KOPT-K1 (cell line): ENCODE data around the gene EPB41L2.

ENCODE experiments used
- H3K27ac ChIP-seq: fragments of 200-600 bp; sonication (generic); 2 replicates; pipeline ENCODE4 v1.5.1; 2016; ENCODE audit warnings: antibody characterized with exemption, mild to moderate bottlenecking, low read depth, low read length; ENCODE audit not compliant: poor library complexity, severe bottlenecking
- H3K36me3 ChIP-seq: fragments of 200-600 bp; sonication (generic); 2 replicates; pipeline ENCODE4 v1.5.1; 2017; ENCODE audit warnings: antibody characterized with exemption, mild to moderate bottlenecking, low read length, moderate library complexity; ENCODE audit not compliant: insufficient read depth
- H3K9me3 ChIP-seq: fragments of 200-600 bp; sonication (generic); 2 replicates; pipeline ENCODE4 v1.5.1; 2017; ENCODE audit warnings: antibody characterized with exemption, low read length, mild to moderate bottlenecking; ENCODE audit not compliant: insufficient read depth, poor library complexity, severe bottlenecking

Gene EPB41L2

DNA sequence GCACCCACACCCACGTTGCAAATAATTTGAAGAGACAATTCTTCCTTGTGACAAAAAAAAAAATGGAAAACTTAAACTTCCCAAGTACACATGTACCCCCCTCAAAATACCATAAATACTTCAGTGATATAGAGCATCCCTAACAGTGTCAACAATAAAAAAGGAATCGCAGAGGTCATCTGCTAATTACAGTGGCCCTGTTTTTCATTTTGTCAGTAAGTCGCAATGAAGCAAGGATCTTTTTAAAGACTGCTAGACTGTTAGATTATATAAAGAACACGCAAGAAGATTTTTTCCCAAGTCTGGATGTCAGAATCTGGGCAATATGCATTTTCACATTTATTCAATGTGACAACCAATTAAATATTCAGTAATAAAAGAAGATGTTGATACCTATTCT lies 93.9 kb downstream of the EPB41L2 start:
- Histone ChIP-seq H3K36me3 (no peaks in the 10 kb centered on the region), H3K27ac (no peak overlapping the region), H3K9me3 (peaks cover 4% of the 10 kb centered on the region)

DNA sequence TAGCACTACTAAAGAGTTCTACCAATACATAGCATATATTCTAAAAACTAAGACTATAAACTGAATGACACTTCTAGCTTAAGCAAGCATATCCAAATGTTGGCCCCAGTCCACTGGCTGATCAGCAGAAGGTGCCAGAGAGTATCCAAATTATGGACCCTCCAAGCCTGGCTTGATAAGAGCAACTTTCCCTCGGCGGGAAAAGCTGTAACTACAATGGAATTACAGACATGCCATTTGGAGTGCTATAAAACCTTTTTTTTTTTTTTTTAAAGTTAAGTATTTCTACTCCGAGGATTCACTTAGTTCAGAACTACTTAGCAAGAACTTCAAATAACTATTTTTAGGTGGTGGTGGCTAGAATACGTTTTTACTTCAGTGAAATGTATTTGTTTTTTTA lies 94.6 kb downstream of the EPB41L2 start:
- no peaks in the 10 kb centered on the region for H3K9me3 ChIP-seq
- H3K36me3 ChIP-seq: no peaks in the 10 kb centered on the region
- H3K27ac ChIP-seq: no peak overlapping the region

DNA sequence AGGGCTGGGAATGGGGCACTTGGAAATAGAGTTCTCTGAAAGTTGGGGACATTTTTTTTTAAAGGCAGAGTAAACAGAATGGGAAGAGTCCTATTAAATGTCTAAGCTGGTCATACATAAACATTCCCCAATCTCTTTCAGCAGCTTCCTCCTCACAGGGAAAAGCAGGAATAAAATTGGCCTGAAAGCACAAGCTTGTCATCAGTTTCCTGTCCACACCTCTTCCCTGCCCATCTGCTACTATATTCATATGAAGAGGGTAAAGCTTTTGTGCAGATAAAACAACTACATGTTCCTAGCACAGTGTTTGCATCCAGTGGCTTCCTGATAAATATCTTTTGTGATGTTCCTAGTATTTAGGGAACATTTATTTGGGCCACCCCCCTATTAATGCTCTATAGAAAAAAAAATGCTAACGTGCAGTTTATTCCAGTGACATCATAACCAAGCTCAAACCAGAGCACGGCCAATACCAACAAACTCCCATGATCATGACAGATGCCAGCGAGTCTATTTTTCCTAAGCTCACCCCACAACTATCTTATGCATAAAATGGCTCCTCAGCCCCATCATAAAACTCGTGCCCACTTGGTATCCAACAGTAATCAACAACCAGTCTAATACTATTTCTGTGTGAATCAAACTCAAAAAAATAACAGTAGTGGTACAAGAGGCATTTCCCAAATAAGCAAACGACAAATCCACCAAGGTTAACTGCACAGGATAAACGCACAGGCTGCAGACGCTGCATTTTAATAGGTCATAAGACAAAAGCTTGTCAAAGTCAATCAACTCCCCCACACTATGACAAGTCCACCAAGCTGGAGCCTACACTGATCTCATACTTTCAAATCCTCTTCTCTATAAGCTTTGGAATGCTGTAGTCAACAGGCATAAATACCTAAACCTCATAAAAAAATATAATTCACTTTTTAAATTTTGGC lies 95.3 kb downstream of the EPB41L2 start:
- Histone ChIP-seq H3K9me3 (no peaks in the 10 kb centered on the region), H3K36me3 (no peaks in the 10 kb centered on the region), H3K27ac (no peak overlapping the region)

GRCh38 chr6:130966344-130966980 lies 96.6 kb downstream of the EPB41L2 start:
- H3K27ac ChIP-seq: no peak overlapping the region
- H3K9me3 ChIP-seq: no peaks in the 10 kb centered on the region
- H3K36me3 ChIP-seq: no peaks in the 10 kb centered on the region

DNA sequence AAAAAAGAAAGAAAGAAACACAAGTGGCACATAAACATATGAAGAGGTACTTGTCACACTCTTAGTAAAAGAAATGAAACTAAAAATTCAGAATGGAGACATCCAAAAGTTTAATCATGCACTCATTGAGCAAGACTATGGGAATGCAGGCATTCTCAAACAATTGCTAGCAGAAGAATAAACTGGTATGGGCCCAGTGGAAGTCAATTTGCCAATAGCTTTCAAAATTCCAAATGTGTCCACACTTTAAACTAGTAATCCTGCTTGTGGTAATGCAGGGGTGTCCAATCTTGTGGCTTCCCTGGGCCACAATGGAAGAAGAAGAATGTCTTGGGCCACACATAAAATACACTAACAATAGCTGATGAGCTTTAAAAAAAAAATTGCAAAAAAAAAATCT lies 97.4 kb downstream of the EPB41L2 start:
- Histone ChIP-seq H3K36me3 (no peaks in the 10 kb centered on the region), H3K27ac (no peak overlapping the region)

DNA sequence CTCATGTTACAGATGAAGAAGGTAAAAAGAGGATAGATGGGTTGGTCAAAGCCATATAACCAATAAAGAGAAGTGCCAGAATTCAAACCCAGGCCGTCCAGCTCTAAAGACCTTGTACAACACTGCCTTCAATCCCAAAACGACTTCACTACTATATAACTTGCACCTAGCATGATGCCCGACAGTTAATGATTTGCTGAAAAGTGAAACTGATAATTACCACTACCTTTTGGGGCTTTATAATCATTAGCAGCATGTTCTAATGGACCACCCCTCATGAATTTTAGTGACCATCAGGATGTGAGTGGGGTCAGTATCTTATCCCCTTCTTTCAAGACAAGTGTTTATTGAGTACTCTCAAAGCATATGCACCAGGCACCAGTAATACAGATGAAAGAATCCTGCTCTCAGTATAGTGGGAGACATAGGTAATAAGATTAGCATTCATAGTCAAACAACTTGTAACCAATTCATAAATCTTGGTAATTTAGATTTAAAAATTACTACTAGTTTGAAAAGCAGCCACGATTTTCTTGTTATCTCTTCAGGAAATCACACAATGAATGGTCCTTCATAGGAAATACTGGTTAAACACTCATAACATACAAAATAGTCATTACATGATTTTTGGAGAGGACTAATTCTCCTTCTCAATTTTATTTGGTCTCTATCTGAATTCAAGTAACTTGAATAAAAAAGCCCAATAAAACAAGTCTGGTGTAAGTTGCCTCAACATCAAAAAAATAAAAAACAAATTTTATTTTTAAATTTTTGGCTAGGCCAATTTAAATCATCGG lies 98.0 kb downstream of the EPB41L2 start:
- no peaks in the 10 kb centered on the region for H3K9me3 ChIP-seq
- no peak overlapping the region for H3K27ac ChIP-seq
- no peaks in the 10 kb centered on the region for H3K36me3 ChIP-seq

More for the DNA sequence above, 97.4 kb downstream of the EPB41L2 start:
- no peaks in the 10 kb centered on the region for H3K9me3 ChIP-seq

- no peak overlapping the region for H3K27ac ChIP-seq
- no peaks in the 10 kb centered on the region for H3K36me3 ChIP-seq
Measured at GRCh38 chr6:130964289-130964688, 98.8 kb downstream of the EPB41L2 start.

GRCh38 chr6:130962966-130963365 lies 100.1 kb downstream of the EPB41L2 start:
- Histone ChIP-seq H3K9me3 (no peaks in the 10 kb centered on the region), H3K36me3 (no peaks in the 10 kb centered on the region), H3K27ac (no peak overlapping the region)

More at GRCh38 chr6:130964289-130964688, 98.8 kb downstream of the EPB41L2 start:
- no peaks in the 10 kb centered on the region for H3K9me3 ChIP-seq

DNA sequence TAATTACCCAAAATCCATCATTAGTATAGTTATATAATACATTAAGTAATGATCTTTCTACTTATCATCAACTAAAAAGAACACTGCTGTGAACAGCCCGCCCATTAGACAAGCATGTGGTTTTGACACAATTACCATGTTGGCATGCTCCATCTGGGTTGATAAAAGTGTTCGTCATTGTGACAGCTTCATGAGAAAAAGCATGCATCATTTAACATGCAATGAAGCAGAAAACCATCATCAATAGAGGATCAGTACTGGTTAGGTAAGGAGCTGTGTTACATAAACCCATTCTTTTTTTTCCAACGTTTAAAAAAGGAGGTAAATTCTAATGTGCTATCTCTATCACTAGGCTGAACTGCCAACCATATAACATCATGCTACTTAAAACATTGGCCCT lies 101.9 kb downstream of the EPB41L2 start:
- no peak overlapping the region for H3K27ac ChIP-seq
- H3K36me3 ChIP-seq: peaks cover 1% of the 10 kb centered on the region; the same call in 1 of the 2 replicates
- H3K9me3 ChIP-seq: no peaks in the 10 kb centered on the region

- Histone ChIP-seq H3K9me3 (no peaks in the 10 kb centered on the region), H3K27ac (no peak overlapping the region), H3K36me3 (peaks cover 10% of the 10 kb centered on the region)
Measured at GRCh38 chr6:130959951-130960350, 103.1 kb downstream of the EPB41L2 start.

GRCh38 chr6:130958468-130958867 lies 104.6 kb downstream of the EPB41L2 start:
- Histone ChIP-seq H3K9me3 (no peaks in the 10 kb centered on the region), H3K36me3 (peaks cover 18% of the 10 kb centered on the region), H3K27ac (no peak overlapping the region)

DNA sequence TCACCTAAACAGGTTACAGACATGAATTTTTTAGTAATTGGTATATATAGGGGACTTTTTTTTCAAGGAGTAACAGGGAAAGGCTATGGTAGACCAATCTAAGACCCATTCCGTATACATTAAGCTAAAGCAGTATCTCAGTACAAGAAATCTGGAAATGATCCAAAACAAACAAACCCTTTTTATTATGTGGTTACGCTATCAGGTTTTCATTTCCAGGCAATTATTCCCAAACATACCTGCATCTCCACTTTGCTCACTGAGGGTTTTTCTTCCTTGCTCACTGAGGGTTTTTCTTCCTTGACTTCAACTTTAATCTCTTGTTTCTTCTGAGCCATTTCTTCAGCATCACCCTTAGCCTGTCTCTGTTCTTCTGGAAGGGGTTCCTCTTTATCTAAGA lies 107.3 kb downstream of the EPB41L2 start:
- peaks cover 23% of the 10 kb centered on the region for H3K36me3 ChIP-seq
- no peak overlapping the region for H3K27ac ChIP-seq
- no peaks in the 10 kb centered on the region for H3K9me3 ChIP-seq

GRCh38 chr6:130949553-130949952 lies 113.5 kb downstream of the EPB41L2 start:
- H3K9me3 ChIP-seq: no peaks in the 10 kb centered on the region
- H3K36me3 ChIP-seq: peaks cover 11% of the 10 kb centered on the region; the same call in 1 of the 2 replicates
- H3K27ac ChIP-seq: no peak overlapping the region

GRCh38 chr6:130947464-130947863 lies 115.6 kb downstream of the EPB41L2 start:
- Histone ChIP-seq H3K36me3 (no peaks in the 10 kb centered on the region), H3K9me3 (peaks cover 3% of the 10 kb centered on the region), H3K27ac (no peak overlapping the region)

DNA sequence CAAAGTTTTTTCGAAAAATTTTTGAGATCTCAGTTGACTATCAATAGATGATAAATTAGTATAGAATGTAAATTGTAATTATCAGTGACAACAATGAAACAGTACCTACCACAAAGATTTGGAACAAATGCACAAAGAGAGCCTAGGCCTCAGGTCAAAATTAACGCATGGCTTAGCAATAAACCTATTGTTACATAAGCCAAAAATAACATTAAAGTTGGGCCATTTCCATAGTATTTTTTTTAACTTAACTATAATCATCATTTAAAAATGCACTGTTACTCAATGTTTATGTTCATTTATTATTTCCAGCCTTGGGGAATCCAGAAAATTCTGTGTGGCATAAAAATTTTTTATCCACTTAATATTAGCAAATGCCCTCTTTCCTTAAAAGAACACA lies 117.0 kb downstream of the EPB41L2 start:
- no peak overlapping the region for H3K27ac ChIP-seq
- no peaks in the 10 kb centered on the region for H3K36me3 ChIP-seq
- H3K9me3 ChIP-seq: peaks cover 3% of the 10 kb centered on the region
